Parathyroid adenoma (tissue), 2 donors: Measurements from ENCODE around the gene CEACAM6.

Experiments used
- H2AFZ ChIP-seq: fragments of 300-600 bp; sonication (generic); one replicate; pipeline ENCODE4 v1.7.0; 2017; ENCODE audit warnings: antibody characterized with exemption, mild to moderate bottlenecking
- H3K27ac ChIP-seq: fragments of 300-600 bp; sonication (generic); one replicate; pipeline ENCODE4 v1.7.0; 2017
- H3K27me3 ChIP-seq: fragments of 300-600 bp; sonication (generic); one replicate; pipeline ENCODE4 v1.7.0; 2017; ENCODE audit warnings: low read length; ENCODE audit not compliant: control insufficient read depth, insufficient read depth
- H3K36me3 ChIP-seq: fragments of 300-600 bp; sonication (generic); one replicate; pipeline ENCODE4 v1.7.0; 2017; ENCODE audit warnings: low read length; ENCODE audit not compliant: control insufficient read depth, insufficient read depth
- H3K4me1 ChIP-seq: fragments of 300-600 bp; sonication (generic); one replicate; pipeline ENCODE4 v1.7.0; 2017; ENCODE audit warnings: control low read depth
- H3K4me2 ChIP-seq: fragments of 300-600 bp; sonication (generic); one replicate; pipeline ENCODE4 v1.7.0; 2017; ENCODE audit warnings: low read length
- H3K4me3 ChIP-seq: fragments of 300-600 bp; sonication (generic); one replicate; pipeline ENCODE4 v1.7.0; 2017; ENCODE audit warnings: low read depth, low read length
- H3K79me2 ChIP-seq: fragments of 300-600 bp; sonication (generic); one replicate; pipeline ENCODE4 v1.7.0; 2017; ENCODE audit warnings: control low read depth
- H3K9ac ChIP-seq: fragments of 300-600 bp; sonication (generic); one replicate; pipeline ENCODE4 v1.7.0; 2017; ENCODE audit warnings: mild to moderate bottlenecking
- H3K9me3 ChIP-seq: fragments of 300-600 bp; sonication (generic); one replicate; pipeline ENCODE4 v1.7.0; 2017; ENCODE audit warnings: low read length; ENCODE audit not compliant: control insufficient read depth
- TF ChIP-seq, protein P1 (sequence below): fragments of 300-600 bp; sonication (generic); IDR thresholded peaks from one replicate; pipeline ENCODE4 v1.7.0; 2017; ENCODE audit warnings: antibody characterized with exemption, mild to moderate bottlenecking
- donor health status: primary hyperparathyroidism.

The CEACAM6 gene

DNA sequence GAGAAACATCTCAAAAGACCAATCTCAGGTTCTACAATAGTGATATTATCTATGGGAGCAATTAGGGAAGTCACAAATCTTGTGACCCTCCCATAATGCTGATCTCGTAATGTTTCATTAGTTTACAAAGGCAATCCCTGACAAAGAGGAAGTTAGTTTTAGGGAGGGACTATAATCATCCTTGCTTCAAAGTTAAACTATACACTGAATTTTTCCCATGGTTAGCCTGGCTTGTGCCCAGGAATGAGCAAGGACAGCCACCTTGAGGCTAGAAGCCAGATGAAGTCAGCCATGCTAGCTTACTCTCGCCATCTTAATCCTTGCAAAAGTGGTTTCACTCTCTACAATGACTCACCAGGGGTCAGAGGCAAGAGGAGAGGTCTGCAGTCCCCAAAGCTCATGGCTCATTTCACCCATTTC, 46.5 kb downstream of the CEACAM6 start:
- Histone ChIP-seq H3K9ac (no peak overlapping the region), H3K27ac (no peak overlapping the region), H3K9me3 (no peaks in the 10 kb centered on the region), H3K4me3 (no peak overlapping the region), H3K4me1 (peaks cover 6% of the 10 kb centered on the region), H3K27me3 (no peaks in the 10 kb centered on the region), H3K36me3 (no peaks in the 10 kb centered on the region), H2AFZ (no peak overlapping the region), H3K4me2 (no peak overlapping the region), H3K79me2 (no peaks in the 10 kb centered on the region)
- TF ChIP-seq, protein P1, sequence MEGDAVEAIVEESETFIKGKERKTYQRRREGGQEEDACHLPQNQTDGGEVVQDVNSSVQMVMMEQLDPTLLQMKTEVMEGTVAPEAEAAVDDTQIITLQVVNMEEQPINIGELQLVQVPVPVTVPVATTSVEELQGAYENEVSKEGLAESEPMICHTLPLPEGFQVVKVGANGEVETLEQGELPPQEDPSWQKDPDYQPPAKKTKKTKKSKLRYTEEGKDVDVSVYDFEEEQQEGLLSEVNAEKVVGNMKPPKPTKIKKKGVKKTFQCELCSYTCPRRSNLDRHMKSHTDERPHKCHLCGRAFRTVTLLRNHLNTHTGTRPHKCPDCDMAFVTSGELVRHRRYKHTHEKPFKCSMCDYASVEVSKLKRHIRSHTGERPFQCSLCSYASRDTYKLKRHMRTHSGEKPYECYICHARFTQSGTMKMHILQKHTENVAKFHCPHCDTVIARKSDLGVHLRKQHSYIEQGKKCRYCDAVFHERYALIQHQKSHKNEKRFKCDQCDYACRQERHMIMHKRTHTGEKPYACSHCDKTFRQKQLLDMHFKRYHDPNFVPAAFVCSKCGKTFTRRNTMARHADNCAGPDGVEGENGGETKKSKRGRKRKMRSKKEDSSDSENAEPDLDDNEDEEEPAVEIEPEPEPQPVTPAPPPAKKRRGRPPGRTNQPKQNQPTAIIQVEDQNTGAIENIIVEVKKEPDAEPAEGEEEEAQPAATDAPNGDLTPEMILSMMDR: no peak

GRCh38 chr19:41802770-41803169, 47.4 kb downstream of the CEACAM6 start:
- Histone ChIP-seq H3K4me3 (no peak overlapping the region), H3K36me3 (no peaks in the 10 kb centered on the region), H3K27ac (no peak overlapping the region), H3K4me1 (peaks cover 6% of the 10 kb centered on the region), H3K9ac (no peak overlapping the region), H3K4me2 (no peak overlapping the region), H2AFZ (no peak overlapping the region), H3K27me3 (no peaks in the 10 kb centered on the region), H3K9me3 (no peaks in the 10 kb centered on the region), H3K79me2 (no peaks in the 10 kb centered on the region)
- TF ChIP-seq, protein P1: no peak

GRCh38 chr19:41804336-41804735, 49.0 kb downstream of the CEACAM6 start:
- H3K27ac ChIP-seq: no peak overlapping the region
- no peak overlapping the region for H2AFZ ChIP-seq
- H3K9me3 ChIP-seq: no peaks in the 10 kb centered on the region
- no peaks in the 10 kb centered on the region for H3K27me3 ChIP-seq
- no peak overlapping the region for H3K4me3 ChIP-seq
- no peak overlapping the region for H3K4me2 ChIP-seq
- TF ChIP-seq, protein P1: no peak
- no peaks in the 10 kb centered on the region for H3K4me1 ChIP-seq
- H3K9ac ChIP-seq: no peak overlapping the region
- H3K79me2 ChIP-seq: no peaks in the 10 kb centered on the region
- no peaks in the 10 kb centered on the region for H3K36me3 ChIP-seq

GRCh38 chr19:41807176-41807575, 51.8 kb downstream of the CEACAM6 start:
- Histone ChIP-seq H3K4me1 (no peaks in the 10 kb centered on the region), H3K9me3 (no peaks in the 10 kb centered on the region), H3K36me3 (no peaks in the 10 kb centered on the region), H2AFZ (no peak overlapping the region), H3K9ac (no peak overlapping the region), H3K4me2 (no peak overlapping the region), H3K27ac (no peak overlapping the region), H3K79me2 (no peaks in the 10 kb centered on the region), H3K27me3 (no peaks in the 10 kb centered on the region), H3K4me3 (no peak overlapping the region)
- TF ChIP-seq, protein P1: no peak
